ENCODE results near the gene YDJC. TPM values are rescaled to one million over a fixed set of nuclear protein-coding genes. Genes with fewer than 3 reads are reported as not detected.

Gene YDJC
- total and polyA plus RNA-seq, 2 of the 8 experiments (the other 6 are each of a cell fraction or from before 2014, with no cell fraction given), result 36.7 to 45.2 TPM

DNA sequence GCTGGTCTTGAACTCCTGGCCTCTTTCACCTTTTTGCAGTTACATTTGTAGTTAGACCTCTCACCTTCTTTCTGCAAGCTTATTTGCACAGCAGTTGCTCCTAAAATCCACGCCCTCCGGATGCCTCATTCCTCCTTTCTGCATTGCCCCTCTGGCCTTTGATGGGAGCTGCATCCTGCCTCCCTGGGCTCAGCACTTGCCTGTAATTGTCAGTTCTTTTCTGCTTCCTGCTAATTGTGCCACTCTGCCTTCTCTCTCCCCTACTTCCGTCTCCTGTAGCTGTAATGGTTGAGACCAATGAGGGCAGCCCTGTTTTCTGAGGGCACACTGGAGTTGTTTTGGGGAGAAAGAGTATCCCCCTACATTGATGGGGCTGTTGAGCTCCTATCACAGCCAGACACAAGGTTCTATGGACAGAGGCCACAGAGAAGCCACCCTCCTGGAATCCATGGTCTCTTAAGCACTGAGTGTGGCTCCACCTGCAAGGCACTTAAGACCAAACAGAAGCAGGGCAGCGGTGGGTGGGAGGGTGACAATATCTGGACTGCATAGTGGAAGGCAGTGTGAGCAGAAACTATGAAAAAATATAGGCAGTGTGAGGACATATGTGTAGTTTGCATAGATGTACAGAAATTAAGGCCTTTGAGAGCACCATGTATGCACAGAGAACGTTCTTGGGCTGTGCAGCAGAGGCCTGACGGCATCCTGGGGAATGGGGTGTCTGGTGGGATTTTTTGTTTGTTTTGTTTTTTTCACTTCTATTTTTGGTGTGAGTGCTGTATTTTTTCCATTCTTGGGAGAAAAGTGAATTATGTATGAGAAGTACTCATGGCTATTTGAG, 30.5 kb downstream of the YDJC start (continued):
- TF ChIP-seq, protein P1, sequence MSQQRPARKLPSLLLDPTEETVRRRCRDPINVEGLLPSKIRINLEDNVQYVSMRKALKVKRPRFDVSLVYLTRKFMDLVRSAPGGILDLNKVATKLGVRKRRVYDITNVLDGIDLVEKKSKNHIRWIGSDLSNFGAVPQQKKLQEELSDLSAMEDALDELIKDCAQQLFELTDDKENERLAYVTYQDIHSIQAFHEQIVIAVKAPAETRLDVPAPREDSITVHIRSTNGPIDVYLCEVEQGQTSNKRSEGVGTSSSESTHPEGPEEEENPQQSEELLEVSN (IDR thresholded peaks at IDR 0.05), result no peak
- TF ChIP-seq SP2 (IDR thresholded peaks at IDR 0.05; ENCODE audit: low read length) (no peak), MAFK (IDR thresholded peaks at IDR 0.05; ENCODE audit: low read depth, low read length) (no peak), PHF8 (conservative IDR thresholded peaks at IDR 0.05; ENCODE audit: low read depth, low read length) (no peak), RAD21 (IDR thresholded peaks at IDR 0.05 in 1 of 2, conservative IDR thresholded peaks at IDR 0.05 in 1 of 2; ENCODE audit: low read depth in 2 of 2, low read length in 2 of 2) (no peak), HDAC6 (IDR thresholded peaks at IDR 0.05; ENCODE audit: low read depth, low read length) (no peak)

Data from H1 (cell line).